NOMO-1 treated with dmso at 0.1 percent for 144 hours (cell line): ENCODE results near the gene ACOX2.

Experiments used
- DNase-seq: peaks from one replicate; lab custom pipeline; 2025; ENCODE audit not compliant: unreplicated experiment; lab: John Stamatoyannopoulos, UW

ACOX2 gene

DNA sequence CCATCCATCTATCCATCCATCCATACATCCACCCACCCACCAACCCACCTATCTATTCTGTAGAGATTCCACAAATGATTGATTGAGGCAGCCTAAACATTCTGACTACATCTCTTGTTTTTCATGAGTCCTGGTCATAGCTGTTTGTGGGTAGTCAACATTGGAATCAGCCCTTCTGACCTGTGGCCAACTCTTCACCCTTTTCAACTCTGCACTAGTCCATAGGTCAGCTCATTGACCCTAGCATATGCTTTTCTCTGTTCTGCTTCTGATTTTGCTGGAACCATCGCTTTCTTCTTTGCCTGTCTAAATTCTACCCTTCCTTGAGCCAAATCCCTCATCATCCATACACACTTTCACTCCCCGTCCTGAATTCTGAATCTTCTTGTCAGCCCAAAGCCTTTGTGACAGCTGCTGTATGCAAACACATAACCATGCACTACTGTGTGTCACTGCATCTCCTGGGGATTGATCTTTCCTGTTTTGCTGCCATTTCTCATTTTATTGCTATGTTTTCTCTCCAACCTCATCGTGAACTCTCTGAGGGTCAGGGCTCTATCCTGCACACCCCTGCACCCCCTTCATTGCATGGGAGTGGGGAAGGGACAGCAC is 61.9 kb downstream of the ACOX2 start:
- DNase-seq = no peak

- peak; percentile 73 for DNase-seq
These were observed 62.6 kb downstream of the ACOX2 start for GRCh38 chr3:58474348-58474911.

- no peak for DNase-seq
These were observed 63.7 kb downstream of the ACOX2 start for GRCh38 chr3:58473275-58473674.

GRCh38 chr3:58471025-58471887 is 65.7 kb downstream of the ACOX2 start:
- DNase-seq = peak; percentile 94

DNA sequence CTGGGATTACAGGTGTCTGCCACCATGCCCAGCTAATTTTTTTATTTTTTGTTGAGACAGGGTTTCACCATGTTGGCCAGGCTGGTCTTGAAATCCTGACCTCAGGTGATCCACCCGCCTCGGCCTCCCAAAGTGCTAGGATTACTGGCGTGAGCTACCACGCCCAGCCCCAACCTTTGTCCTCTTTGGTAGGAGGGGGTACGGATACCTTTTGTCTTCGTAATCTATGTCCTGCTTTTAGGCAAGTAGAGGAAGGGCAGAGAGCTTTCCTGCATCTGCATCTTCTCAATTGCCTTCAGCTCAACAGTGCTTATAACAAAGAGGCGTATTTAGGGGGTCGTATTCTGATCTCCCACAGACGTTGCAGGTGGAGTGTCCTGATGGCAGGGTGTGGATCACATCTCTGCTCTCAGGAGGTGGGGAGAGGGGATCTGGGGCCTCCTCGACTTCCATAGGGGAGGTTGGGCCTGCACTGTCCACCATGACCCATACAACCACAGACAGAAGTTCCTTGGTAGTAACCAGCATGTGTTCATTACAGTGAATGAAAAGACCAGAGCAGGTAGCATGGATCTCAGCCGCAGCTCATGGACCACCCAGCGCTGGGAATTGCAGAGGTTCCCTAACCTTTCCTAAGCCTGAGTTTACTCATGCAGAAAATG is 66.5 kb downstream of the ACOX2 start:
- DNase-seq = no peak

DNA sequence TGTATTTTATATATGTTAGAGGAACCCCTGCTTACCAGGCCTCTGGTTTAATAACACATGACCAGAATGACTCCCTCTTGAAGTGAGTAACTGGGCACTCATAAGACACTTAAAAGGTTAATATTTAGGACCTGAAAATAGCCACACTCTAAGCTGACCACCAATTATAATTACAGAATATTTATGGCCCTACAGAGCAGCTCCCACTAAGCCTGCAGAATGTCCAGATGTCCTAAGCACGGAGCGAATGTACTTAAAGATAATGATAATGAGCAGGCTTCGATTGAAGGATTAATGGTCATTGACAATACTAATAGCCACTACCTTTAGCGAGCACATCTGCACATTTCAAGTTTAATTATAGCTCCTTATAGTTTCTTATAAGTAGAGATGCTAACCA is 67.9 kb downstream of the ACOX2 start:
- no peak for DNase-seq

DNA sequence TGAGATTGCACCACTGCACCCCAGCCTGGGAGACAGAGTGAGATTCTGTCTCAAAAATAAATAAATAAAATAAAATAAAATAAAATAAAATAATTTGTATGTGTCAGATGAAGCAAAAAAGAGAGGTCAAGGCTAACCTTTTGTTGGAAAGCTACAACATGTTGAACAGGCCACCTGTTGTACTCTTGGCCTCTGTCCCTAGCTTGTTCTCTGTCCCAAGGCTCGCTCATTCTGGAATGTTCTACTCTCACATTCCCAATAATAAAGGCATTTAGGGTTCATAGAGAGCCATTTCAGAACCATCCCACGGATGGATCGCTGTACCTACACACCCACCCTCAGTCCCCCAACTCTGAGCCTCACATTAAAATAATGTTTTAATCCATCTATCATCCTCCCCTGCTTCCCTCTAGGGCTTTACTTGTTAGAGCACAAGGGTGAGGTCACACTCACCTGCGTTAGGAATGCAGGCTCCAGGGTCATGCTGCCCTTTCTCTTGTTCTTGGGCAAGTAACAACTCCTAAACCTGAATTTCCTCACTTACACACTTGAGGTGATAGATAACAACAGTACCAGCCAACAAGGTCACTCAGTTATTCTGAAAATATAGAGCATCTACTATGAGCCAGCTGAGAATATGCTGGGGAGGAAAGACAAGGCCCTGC is 70.0 kb downstream of the ACOX2 start:
- no peak for DNase-seq

DNA sequence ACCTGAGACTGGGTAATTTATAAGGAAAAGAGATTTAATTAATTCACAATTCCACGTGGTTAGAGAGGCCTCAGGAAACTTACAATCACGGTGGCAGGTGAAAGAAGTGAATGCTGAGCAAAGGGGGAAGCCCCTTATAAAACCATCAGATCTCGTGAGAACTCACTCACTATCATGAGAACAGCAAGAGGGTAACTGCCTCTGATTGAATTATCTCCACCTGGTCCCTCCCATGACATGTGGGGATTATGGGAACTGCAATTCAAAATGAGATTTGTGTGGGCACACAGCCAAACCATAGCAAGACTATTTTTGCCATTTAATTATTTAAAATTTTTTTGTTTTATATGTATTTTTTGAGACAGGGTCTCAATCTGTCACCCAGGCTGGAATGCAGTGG is 72.1 kb downstream of the ACOX2 start:
- no peak for DNase-seq

- no peak for DNase-seq
These were observed 73.1 kb downstream of the ACOX2 start for GRCh38 chr3:58463942-58464271.

GRCh38 chr3:58463181-58463941 is 73.6 kb downstream of the ACOX2 start:
- peak; percentile 73 for DNase-seq

DNA sequence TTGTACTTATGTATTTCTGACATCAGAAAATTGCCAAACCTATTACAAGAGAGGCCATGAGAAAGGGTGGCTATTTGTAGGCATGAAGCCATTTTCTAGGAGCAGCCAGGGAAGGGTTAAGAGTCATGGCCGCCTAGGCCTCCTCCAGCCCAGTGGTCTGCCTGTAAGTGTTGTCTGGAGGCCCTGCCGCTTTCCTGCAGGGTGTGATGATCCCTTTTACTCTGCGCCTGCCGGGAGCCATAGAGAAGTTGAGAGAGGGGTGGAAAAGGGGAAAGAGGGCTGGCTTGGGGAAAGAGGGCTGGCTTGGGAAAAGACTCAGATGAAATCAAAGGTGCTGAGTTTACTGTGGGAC is 74.2 kb downstream of the ACOX2 start:
- no peak for DNase-seq

DNA sequence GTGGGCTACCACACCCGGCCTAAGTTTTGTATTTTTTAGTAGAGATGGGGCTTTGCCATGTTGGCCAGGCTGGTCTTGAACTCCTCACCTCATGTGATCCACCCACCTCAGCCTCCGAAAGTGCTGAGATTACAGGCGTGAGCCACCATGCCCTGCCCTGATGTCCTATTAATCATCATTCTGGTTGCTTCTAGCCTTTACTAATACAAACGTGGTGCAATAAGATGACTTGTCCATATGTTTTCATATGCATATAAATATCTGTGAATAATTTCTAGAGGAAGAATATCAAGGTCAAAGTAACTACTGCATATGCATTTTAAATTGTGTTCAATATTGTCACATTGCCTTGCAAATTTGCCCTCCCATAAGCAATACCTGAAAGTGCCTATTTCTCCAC is 77.8 kb downstream of the ACOX2 start:
- DNase-seq = no peak
